NCI-H524 treated with DMSO at 0.1 percent for 48 hours (cell line): ENCODE data around the gene ADARB2.

Source experiments
- DNase-seq: peaks from one replicate; lab custom pipeline; 2025; lab: John Stamatoyannopoulos, UW

ADARB2 gene

GRCh38 chr10:1204434-1205326, 532.6 kb downstream of the ADARB2 start:
- no peak for DNase-seq

GRCh38 chr10:1203704-1204103, 533.6 kb downstream of the ADARB2 start:
- no peak for DNase-seq

DNA sequence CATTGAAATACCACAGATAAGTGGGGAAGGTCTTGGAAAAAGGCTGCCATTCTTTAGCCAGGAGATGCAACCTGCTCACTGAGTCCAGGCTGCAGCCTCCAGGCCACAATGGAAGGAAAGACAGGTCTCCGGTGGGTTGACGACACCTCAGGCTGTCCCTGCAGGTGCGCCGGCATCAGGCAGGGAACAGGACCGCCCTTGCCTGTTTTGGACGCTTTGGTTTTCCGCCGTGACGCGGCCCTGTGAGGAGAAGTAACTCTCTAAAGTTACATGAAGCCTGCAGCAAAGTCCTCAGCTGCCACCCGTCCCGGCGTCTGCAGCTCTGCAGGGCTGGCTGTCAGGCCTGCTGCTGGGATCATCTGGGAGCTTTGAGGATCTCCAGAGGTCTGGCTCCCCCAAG, 534.1 kb downstream of the ADARB2 start:
- DNase-seq = no peak

DNA sequence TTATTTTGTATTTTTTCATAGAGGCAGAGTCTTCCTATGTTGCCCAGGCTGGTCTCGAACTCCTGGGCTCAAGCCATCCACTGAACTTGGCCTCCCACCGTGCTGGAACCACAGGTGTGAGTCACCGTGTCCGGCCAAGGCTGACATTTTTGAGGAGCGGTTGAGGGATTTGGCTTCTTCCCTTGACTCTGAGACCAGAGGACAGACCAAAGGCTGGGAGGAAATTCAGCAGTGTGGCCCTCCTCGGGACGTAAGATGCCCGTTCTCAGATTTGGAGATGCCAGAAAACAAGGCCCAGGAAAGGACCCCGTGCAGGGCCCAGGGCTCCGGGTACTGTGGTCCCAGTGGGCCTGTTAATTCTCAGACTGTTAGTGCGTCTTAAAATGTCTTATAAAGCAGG, 535.0 kb downstream of the ADARB2 start:
- DNase-seq = no peak

DNA sequence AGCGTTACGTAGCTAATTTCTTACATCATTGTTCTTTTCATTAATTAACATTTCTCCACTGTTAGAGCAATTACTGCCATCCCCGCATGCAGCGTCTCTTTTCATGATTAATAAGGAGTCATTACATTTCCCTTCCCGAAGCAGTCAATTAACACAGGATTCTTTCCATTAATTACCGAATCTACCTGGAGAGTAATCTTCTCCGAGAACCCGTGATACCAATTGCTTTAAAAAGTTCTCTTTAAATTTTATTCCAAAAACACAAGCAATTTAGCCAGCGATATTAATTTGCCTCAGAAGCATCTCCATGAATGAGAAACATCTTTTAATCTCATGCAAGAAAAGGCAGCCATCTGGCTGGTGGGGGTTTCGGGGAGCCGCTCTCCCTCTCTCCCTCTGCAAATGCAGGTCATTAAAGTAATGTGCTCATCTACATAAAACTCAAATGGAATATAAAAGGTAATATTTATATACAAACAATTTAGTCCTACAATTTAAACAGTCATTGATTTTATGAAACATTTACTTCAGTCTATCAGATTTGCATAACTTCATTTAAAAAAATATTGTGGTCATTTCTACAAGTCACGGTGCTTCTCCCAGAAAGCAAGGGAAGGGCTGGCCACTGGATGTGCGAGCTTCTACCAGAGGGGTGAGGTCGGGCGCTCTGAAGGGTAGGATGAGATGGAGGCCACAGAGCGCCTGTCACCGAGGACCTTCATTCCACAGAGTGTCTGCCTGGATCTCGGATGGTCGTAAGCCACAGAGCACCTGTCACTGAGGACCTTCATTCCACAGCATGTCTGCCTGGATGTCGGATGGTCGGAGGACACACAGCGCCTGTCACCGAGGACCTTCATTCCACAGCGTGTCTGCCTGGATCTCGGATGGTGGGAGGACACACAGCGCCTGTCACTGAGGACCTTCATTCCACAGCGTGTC, 536.2 kb downstream of the ADARB2 start:
- no peak for DNase-seq

DNA sequence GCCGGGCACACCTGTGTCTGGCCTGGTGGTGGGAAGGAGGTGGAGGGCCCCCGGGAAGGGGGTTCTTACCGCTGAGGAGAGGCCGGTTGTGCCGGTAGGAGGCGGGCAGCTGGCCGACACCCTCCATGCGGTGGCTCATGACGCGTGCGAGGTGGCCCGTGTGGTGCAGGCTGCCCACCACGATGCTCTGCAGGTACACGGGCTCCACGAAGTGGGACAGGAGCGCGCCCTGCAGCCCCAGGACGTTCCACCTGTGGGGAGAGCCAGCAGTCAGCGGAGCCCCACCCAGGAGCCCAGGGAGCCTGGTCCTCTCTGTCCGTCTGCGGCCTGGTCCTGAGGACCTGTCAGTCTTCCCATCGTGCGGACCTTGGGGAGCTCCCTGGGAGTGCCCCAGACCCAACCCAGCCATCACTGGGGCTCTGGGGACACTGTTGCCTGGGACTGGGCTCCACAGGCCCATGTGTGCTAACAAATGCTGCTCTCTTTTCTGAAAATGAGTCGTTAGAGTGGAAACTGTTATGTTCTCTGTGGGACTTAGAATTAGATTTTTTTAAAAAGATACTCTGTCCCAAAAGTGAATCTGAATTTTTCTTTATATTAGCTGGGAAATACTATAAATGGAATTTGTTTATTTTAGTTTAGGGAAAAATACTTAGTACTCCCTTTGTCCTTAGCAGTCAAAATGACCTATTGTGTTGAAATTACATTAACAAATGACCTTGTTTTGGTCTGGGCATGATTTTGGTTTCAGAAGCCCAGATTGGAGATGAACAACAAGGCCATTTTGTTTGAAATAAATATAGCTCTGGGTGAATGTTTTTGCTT, 537.2 kb downstream of the ADARB2 start:
- DNase-seq = no peak

DNA sequence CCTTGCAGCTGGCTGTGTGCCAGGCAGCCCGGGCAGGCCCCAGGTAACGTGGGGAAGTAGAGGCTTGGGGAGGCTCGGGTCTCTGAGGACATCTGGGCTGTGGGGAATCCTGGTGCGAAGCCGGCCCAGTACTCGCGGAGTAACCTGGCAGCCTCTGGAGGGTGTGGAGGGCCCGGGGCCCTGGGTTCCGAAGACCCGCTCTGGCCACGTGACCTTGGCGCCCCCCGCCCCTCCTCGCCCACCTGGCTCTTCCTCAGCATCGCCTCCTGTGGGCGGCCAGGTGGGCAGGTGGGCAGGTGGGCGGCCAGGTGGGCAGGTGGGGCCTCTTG, 538.0 kb downstream of the ADARB2 start:
- no peak for DNase-seq

DNA sequence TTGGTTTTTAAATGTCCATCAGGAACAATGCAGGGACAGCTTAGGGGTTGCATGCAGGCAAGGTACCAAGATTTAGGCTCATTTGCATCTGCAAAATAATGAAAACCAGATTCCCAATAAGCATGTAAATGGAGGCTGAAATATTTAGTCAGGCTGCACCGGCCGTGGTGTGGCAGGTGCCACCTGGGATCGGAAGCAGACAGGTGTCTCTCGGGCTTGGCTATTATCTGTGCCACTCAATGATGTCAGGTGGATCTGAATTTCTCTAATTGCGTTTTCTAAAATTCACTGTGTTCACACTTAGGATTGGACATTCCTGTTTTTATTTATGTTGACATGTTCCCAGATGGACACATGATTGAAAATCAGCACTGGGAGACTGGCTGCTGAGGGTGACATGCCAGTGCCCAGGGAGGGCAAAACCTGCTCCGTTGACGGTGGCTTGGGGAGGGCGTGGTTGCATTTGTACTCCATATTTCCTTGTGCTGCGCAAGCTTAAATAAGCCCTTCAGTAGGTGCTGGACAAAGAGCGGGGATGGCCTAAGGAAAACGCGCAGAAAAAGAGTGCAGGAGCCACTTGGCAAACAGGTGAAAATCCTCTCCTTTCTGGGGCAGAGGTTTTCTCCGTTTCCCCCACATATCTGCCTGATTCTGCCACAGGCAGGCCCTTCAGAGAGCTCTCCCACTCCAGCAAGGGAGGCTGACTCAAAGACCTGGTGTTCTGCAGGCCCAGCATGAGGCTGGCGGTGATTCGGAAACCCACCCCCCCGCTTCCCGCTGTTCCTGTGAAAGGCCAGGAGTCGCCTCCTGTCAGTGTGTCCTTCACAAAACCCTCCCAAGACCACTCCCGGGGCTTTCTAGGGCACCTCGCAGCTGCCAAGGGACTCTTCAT, 538.6 kb downstream of the ADARB2 start:
- no peak for DNase-seq

- DNase-seq = no peak
Observed at GRCh38 chr10:1197384-1197783, 539.9 kb downstream of the ADARB2 start.

GRCh38 chr10:1196656-1197055, 540.7 kb downstream of the ADARB2 start:
- no peak for DNase-seq

- no peak for DNase-seq
Observed at GRCh38 chr10:1195828-1196227, 541.5 kb downstream of the ADARB2 start.

- DNase-seq = no peak
Observed at GRCh38 chr10:1194161-1194560, 543.2 kb downstream of the ADARB2 start.

DNA sequence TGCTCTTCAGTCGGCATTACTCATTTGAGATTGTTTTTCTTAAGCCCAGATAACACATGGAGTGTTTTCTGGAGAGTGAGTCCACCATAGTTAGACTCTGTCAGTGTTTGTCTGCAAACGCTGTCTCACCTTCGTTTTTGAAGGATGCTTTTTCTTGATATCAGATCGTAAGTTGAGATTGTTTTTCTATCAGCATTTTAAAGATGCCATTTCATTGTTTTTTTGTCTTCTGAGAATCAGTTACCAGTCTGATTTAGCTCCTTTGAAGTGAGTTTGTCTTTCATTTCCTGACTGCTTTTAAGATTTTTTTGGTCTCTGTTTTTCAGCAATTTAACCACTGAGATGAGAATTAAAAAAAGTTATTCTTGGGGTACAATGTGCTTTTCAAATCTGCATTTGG, 543.8 kb downstream of the ADARB2 start:
- no peak for DNase-seq

- DNase-seq = no peak
Observed at GRCh38 chr10:1191752-1192151, 545.6 kb downstream of the ADARB2 start.

DNA sequence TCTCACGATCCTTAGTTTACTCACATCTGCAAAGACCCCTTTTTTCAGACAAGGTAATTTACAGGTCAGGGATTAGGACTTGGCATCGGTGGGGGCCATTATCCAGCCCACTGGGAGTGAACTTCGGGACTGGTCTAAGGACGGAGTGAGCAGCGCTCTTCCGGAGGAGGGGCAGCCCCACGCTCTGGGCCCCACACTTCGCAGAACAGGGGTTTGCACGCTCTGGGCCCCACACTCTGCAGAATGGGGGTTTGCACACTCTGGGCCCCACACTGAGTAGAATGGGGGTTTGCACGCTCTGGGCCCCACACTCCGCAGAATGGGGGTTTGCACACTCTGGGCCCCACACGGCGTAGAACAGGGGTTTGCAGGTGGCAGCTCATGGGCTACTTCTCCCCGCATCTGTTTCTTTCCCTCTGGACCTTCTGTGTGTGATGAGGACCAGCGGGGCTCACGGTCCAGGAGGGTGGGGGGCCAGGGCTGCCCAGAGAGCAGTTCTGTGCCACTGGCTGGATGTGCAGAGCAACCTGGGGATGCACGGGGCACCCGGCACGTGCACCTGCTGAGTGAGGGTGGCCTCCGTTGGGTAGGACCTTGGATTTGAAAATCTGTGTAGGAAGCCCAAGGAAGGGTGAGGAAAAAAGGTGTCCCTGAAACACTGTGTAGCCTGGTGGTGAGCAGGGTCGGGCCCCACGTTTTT, 546.4 kb downstream of the ADARB2 start:
- DNase-seq = no peak

DNA sequence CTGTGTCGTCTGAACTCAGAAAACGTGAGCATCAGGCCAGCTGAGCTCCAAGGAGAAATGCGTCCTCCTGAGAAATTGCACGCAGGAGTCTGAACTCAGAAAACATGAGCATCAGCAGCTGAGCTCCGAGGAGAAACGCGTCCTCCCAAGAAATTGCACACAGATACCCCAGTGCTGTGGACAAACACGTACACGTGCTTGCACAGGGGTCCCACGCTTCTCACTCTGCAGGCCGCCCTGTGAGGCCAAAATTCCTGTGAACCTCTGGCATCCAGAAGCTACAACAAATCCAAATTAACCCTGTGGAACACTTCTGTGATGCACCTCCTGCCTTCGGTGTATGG, 547.3 kb downstream of the ADARB2 start:
- no peak for DNase-seq

GRCh38 chr10:1189166-1190051, 547.9 kb downstream of the ADARB2 start:
- DNase-seq = no peak

DNA sequence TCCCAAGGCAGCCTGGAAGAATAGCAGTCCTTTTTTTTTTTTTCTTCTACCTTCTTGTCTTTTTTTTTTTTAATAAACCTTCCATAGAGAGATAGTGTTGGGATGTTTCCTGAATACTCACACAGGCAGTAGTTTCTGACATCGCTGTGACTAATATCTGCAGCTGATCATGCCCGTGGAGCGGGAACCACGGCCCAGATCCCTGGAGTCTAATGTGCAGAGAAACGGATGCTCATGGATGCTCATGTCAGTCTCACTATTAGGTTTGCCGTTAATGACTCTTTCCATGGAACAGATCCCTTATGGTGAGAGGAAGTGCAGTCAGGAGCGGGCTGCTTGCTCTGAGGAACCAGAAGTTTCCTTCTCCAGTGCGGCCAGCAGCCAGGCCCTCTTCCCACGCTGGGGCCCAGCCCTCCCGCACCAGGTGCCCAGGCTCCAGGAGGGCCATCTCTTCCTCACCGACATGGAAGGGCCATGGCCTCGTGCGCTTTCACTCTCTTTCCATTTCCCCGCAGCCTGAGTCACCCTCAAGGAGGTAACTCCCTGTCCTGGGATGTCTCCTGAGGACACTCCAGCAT, 548.7 kb downstream of the ADARB2 start:
- DNase-seq = no peak

DNA sequence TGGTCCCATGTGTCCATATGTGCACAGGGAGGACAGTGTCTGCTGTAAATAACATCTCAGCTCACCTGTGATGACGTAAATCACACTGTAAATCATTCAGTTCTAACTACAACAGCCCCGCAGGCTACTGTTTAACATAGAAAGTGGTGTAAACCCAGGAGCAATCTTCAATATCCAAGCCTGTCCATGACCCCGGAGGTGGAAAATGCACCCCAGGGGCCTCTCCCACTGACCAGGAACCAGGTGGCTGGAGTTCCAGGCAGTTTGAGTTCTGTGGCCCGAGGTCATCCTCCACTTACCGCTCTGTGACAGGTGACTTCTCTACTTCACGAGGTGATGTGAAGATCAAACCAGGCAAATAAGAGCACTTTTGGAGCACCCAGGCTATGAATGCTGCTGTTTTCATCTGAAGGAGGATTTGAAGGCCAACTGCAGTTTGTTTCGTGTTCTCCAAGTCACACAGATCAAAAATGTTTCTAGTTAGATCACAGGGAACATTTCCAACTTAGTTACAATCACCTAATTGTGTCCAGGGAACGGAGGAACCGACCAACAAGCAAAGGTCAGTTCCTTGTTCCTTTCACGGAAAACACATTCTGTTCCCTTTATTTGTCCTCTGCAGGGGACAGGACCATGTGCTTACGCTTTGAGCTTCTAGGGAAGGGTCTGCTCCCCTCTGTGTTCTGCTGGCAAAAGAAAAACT, 549.3 kb downstream of the ADARB2 start:
- DNase-seq = no peak
